Measurements from ENCODE around the gene ATP1A1. TPM values are rescaled to one million over a fixed set of nuclear protein-coding genes. Genes with fewer than 3 reads are reported as not detected.
A peak's percentile ranks its signal among the peaks of the same experiment; 100 is the strongest.

The ATP1A1 gene
- total and polyA plus RNA-seq, 9 of the 15 experiments (the other 6 are each of a cell fraction or from before 2014, with no cell fraction given): 99.3 to 513 (median 234) TPM

GRCh38 chr1:116418091-116418830 lies 45.2 kb downstream of the ATP1A1 start (continued):
- TF ChIP-seq CBFB (CRISPR knock-in tag; IDR thresholded peaks at IDR 0.05) (no peak), ZNF239 (CRISPR knock-in tag; IDR thresholded peaks at IDR 0.05) (no peak), BCL6 (CRISPR knock-in tag; IDR thresholded peaks at IDR 0.05) (no peak), CBX5 (IDR thresholded peaks at IDR 0.05; ENCODE audit: borderline replicate concordance, low read depth) (no peak; the same call in 1 of the 2 replicates), ZNF3 (CRISPR knock-in tag; IDR thresholded peaks at IDR 0.05) (no peak), SIN3A (IDR thresholded peaks at IDR 0.05; ENCODE audit: borderline replicate concordance in 2 of 2, control insufficient read depth in 1 of 2, low read depth in 2 of 2, low read length in 2 of 2) (no peak), CREB3L1 (IDR thresholded peaks at IDR 0.05; ENCODE audit: borderline replicate concordance, low read depth) (peak; percentile 51; the same call in 1 of the 2 replicates), SUPT5H (IDR thresholded peaks at IDR 0.05) (peak; percentile 72), CBX1 (IDR thresholded peaks at IDR 0.05; ENCODE audit: low read depth) (peak; percentile 88; the same call in 1 of the 2 replicates), HNRNPK (IDR thresholded peaks at IDR 0.05; ENCODE audit: low read depth, low read length, poor library complexity, severe bottlenecking) (no peak), ZNF140 (CRISPR knock-in tag; IDR thresholded peaks at IDR 0.05) (no peak), FOSL1 (tag; conservative IDR thresholded peaks at IDR 0.05) (0 out of 2 replicates have a peak, but pooled peaks have one; percentile 14), STAT6 (CRISPR knock-in tag; IDR thresholded peaks at IDR 0.05) (no peak), MCM3 (IDR thresholded peaks at IDR 0.05) (no peak), BACH1 (tag; IDR thresholded peaks at IDR 0.05) (no peak), ZHX1 (conservative IDR thresholded peaks at IDR 0.05; ENCODE audit: low read length) (no peak), SIN3B (IDR thresholded peaks at IDR 0.05; ENCODE audit: low read depth) (peak; percentile 62), PYGO2 (tag; IDR thresholded peaks at IDR 0.05) (no peak), HMBOX1 (IDR thresholded peaks at IDR 0.05) (no peak), RBM17 (IDR thresholded peaks at IDR 0.05; ENCODE audit: borderline replicate concordance, low read depth, low read length) (no peak), SRSF9 (IDR thresholded peaks at IDR 0.05; ENCODE audit: borderline replicate concordance, low read depth, low read length) (no peak)
